Dedifferentiated amniotic fluid mesenchymal stem cell (primary cell): ENCODE data around the gene KCNH1.

Source experiments
- DNase-seq: peaks from one replicate; pipeline ENCODE4 v3.0.0-alpha.2; 2016; ENCODE audit errors: extremely low spot score

The KCNH1 gene

GRCh38 chr1:210866532-210866931, 267.4 kb downstream of the KCNH1 start:
- DNase-seq: no peak

DNA sequence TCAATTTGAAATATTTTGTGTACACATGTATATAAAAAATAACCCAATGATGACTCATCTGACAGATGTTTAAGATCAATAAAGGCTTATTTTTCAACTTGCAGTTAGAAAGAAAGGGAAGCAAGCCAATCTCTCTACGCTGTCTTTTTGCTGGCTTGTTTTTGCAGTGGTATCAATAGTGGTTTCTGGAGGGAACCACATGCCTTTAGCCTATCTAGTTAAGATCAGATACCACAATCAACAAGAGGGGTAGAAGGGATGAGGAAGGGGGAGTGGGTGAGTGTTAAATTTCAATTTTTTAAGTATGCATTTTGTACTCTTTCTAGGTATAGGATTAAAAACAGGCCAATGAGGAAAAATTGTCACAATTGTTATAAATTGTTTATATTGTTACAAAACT, 276.2 kb downstream of the KCNH1 start:
- no peak for DNase-seq

DNA sequence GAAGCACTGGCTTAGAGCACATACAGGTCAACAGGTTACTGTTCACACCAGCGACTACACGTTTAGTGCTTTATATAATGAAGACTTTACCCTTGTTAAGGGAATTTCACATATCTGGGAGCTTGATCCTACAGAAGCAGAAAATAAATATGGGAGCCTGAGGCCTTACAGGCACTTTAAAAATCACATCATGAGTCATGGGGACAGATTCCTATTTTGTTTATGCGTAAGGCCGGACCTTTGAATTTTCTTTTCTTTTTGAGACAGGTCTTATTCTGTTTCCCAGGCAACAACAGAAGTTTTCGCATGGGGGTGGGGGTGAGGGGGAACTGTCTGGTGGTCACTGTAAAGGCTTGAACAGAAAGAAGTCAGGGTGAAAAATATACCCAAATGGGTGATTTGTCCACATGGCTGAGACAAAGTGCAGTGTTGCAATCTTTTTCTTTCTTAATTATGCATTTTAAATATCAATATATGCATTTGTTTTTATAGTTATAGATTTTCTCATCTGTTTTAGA, 276.7 kb downstream of the KCNH1 start:
- DNase-seq: no peak

DNA sequence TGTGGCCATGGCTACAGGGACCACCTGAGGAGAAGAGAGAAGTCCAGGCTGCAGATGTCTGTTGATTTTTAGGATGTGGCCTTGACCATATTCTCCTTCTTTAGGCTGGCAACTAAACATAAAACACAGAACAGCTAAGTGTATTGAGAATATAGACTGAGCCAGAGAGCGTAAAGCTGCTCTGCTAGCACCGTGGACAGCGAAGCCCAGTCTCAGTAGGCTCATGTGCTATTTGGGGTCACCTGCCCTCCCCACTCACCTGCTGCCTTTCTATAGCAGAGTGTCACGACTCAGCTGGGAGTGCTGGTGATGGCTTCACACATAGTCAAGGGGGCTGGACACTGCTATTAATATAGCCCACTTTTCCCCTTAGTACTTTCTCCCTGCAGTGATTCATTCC, 278.5 kb downstream of the KCNH1 start:
- DNase-seq: no peak

DNA sequence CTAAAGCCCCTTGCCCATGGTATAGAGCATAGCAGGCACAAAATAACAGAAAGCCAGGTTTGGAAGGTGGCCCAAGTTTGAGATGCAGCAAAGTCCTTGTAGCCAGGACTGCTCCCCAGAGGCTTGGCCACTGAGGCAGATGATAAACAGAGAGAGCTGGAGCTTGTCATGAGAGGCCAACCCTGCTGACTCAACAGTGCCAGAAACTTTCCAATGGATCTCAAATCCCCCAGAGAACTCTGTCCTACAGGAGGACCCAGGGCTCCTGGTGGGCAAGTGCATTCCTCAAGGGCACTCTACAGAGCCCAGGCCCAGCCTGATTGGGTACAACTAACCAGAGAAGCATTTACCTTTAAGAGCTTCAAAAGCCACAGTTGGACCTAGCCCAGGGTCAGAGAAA, 280.7 kb downstream of the KCNH1 start:
- no peak for DNase-seq

DNA sequence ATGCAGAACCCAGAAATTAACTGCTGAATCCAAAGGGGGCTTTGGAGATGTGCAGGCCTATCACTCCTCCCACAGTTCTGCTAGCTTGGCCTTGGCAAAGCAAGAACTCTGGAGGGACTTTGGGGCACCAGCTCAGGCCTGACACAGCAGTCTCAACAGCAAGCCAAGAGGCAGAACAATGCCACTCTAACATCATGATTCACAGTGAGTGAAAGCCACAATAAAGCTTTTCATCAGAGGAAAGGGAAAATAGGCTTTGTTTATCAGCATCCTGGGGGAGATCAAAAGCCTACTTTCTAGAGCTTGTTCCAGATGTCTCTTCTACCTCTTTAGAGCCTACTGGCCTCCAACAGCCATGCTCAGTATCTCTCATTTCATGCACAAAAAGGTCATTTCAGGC, 283.4 kb downstream of the KCNH1 start:
- no peak for DNase-seq

DNA sequence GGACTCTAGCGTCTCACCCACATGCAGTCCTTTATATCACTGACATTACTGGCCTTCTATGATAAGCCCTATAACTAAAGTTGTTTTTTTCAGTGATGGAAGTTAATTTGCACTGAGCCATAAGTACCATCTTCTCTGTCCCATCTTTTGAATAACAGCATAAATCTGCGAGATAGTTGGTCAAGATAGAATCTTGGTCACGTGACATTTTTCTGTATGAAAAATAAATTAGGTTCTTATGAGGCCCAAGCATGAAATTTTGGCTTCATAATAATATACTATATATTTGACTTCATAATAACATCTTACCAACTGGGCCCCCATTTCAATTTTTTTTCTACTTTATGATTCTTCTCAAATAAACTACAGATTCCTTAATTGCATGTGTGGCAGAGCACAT, 285.5 kb downstream of the KCNH1 start:
- DNase-seq: no peak

DNA sequence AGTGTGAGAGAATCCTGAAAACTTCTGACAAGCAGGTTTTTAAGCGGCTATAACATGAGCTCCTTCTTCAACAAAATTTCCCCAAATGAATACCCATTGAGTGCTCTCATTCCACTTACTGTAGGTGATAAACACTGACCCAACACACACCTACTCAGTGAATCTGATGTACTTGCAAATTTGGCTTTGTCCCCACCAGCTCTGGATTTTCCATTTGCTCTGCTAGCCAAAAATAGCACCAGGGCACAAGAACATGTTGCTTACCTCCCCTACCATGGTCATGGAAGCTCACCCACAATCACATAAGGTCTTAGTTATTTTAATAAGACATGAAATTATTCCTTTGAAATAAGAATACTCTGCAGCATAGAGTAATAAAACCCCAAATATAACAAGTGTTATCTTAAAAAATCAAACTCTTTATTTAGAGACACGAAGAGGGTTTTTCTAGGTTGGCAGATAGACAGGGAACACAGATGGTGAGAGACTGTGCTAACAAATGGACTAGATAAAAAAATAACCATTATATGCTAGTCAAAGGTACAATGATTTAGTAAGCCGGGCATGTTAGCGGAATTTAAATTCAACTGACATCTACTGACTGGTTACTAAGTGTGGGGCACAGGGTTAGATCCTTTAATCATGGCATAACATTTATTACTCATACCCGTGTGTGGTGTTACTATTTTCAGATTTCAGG, 291.9 kb downstream of the KCNH1 start:
- no peak for DNase-seq

GRCh38 chr1:210830034-210831028, 303.6 kb downstream of the KCNH1 start:
- DNase-seq: no peak

DNA sequence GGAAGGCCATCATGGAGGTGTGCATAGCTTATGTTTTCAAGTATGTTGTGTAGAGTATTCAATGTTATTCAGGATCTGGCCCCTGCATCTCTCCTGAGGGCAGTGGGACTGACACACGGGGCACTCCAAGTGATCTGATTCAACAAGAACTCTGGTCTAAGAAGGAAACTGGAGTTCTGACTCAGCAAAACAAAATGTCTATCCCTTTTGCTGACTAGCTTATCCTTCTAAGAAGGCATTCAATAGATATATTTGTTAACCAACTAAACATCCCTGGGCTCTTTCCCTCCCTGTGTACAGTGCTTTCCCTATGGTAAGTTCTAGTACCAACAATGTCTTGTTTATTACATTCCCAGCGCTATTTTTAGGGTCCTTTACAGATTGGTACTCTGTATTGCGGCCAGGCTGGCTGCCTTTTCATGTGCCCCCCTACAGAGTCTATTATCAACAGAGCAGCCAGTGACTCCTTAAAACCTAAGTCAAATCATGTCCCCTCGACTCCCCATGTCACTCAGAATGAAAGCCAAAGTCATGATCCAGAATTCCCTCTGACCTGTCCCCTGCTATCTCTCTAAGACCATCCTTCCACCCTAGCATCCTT, 304.9 kb downstream of the KCNH1 start:
- DNase-seq: no peak

GRCh38 chr1:210827481-210827880, 306.5 kb downstream of the KCNH1 start:
- no peak for DNase-seq

DNA sequence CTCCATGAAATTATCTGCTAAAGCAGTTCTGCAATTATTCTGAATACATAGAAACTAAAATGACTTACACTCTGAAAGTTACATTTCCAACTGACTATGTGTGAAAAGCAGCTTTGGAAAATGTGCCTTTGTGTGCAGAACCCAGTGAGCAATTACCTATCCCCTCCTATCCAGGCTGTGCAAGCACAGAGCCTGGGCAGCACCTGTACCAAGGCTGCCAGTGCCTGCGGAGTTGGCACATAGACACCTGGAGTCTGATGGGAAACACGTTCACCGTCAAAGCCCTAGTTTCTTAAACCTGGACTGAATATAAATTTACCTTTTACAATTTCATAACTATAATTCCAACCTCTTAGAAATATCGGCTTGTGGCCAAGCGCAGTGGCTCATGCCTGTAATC, 307.3 kb downstream of the KCNH1 start:
- no peak for DNase-seq

- no peak for DNase-seq
These were observed 311.0 kb downstream of the KCNH1 start for GRCh38 chr1:210822932-210823331.

DNA sequence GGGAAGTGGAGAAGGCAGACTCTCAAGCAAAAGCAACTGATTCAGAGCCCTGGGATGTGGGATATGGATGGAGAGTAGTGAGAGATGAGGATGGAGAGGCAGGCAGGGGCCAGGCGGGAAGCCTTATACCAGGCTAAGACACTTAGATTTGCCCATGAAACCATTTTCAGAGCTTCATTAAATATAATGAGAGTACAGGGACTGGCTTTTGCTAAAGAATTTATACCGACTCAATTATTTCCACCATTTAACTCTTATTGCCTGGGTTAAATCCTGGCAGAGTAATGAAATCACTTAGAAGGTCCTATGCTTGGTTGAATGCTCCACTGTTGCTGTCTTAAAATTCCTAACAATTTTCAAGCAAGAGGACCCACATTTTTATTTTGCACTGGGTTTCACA, 311.7 kb downstream of the KCNH1 start:
- no peak for DNase-seq

DNA sequence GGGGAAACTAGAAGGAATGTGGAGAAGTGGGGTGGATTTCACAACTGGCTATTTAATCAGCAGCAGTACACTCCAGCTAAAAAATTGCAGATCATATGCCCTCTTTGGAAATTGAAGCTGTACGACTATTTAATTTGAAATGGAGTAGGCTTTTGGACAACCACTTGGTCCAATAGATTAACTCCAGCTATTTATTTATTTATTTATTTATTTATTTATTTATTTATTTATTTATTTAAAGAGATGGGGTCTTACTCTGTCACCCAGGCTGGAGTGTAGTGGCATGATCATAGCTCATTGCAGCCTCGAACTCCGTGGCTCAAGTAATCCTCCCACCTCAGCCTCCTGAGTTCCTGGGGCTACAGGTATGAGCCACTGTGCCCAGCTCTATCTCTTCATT, 312.3 kb downstream of the KCNH1 start:
- no peak for DNase-seq

DNA sequence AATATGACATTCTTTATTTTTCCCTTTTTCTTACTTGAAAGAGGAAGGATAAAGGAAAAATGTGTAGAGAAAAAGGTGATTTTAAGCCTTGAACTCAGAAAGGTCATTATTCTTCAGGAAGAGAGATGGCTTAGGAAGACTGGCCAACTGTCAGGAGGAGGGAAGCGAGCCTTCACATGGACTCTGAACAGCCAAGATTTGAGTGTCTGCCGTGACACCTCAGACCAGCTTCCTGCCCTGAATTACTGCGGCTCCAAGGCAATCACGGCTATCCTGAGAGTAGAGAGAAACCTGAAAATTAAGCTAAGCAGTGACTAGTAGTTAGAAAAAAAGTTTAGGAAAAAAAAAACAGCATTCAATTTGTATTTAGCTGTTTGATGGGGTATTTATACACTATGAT, 314.7 kb downstream of the KCNH1 start:
- DNase-seq: no peak

GRCh38 chr1:210817385-210818275, 316.3 kb downstream of the KCNH1 start:
- DNase-seq: no peak

GRCh38 chr1:210815641-210816550, 318.1 kb downstream of the KCNH1 start:
- DNase-seq: no peak

GRCh38 chr1:210814382-210815123, 319.4 kb downstream of the KCNH1 start:
- no peak for DNase-seq

DNA sequence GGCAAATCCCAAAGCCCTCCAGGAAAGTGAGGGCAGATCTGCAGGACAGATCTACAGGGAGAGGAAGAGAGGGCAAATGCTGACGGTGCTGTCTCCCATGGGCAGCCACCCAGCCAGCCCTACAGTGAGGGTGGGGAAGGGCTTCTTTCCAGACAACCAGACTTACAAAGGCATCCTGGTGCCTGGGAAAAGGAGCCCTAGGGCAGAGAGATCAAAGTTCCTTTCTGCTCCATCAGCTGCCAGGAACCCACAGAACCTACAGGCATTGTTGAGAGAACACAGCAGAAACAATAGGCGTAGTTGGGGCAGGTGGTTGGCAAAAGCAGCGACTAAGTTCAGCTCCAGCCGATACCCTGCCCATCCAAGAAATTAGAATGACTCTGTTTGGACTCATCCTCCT, 332.4 kb downstream of the KCNH1 start:
- no peak for DNase-seq
